ENCODE data around the gene SYT1.

Gene SYT1

DNA sequence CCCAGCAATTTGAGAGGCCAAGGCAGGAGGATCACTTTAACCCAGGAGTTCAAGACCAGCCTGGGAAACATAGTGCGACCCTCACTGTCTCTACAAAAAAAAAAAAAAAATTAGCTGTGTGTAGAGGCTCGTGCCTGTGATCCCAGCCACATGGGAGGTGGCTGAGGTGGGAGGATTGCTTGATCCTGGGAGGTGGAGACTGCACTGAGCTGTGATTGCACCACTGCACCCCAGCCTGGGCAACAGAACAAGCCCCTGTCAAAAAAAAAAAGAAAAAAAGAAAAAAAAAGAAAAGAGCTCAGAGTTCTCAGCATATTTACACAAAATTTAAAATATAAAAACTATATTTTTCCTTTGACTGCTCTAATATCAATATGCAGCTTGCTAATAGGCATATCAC is 260.8 kb downstream of the SYT1 start:
- Histone ChIP-seq H3K36me3 (ENCODE audit: control insufficient read depth, insufficient read depth, low read length) (no peaks in the 10 kb centered on the region), H3K27me3 (ENCODE audit: control insufficient read depth, insufficient read depth, low read length) (no peaks in the 10 kb centered on the region), H3K4me3 (ENCODE audit: low read length) (no peak overlapping the region), H3K9me3 (ENCODE audit: control insufficient read depth, insufficient read depth, low read length) (no peaks in the 10 kb centered on the region), H3K4me1 (ENCODE audit: control insufficient read depth, insufficient read depth, low read length) (no peaks in the 10 kb centered on the region), H3K27ac (ENCODE audit: low read length) (no peak overlapping the region)
- DNase-seq (ENCODE audit: low read depth, low spot score), result no peak
- no CpG with 5 or more reads among the region's 2 CpGs for WGBS (ENCODE audit: insufficient coverage, insufficient read length)

DNA sequence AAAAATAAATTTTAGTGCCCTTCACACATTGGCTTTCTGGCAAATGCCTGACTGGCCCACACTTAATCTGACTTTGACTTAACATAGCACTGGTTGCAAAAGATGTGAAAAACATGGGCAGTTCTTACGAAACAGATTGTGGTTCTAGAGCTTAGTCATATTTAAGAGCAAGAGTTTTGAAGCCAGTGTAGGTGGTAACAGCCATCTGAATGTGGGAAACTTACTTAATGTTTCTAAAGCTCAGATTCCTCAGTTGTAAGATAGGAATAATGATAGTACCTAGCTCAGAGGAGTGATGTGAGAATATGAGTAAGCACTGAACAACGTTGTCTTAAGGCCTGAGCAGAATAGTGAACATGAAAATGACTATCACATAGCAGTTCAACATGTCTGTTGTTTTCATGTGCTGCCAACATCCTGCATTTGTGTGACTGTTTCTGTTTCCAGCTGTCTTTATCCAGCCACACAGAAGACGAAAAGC is 262.7 kb downstream of the SYT1 start:
- Histone ChIP-seq H3K4me1 (ENCODE audit: control insufficient read depth, insufficient read depth, low read length) (no peaks in the 10 kb centered on the region), H3K27ac (ENCODE audit: low read length) (no peak overlapping the region)

DNA sequence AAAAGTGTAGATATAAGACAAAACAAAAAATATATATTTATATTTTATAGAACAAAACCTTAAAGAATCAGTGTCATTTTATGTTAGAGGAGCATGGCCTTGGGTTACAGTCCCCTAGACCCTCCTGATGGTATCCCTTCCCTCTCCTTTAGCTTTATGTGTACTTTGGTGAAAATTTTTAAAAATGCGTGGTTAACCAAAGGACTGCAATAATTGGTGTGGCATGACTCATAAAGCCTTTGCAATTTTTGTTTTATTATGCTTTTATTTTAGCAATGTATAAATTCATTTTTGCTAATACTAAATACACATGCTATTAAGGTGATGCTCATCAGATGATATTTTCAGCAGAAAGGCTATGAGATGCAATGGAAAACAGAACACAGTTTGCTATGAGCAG is 264.4 kb downstream of the SYT1 start:
- no peak for DNase-seq (ENCODE audit: low read depth, low spot score)
- no peaks in the 10 kb centered on the region for H3K27me3 ChIP-seq (ENCODE audit: control insufficient read depth, insufficient read depth, low read length)
- no CpG with 5 or more reads among the region's 1 CpG for WGBS (ENCODE audit: insufficient coverage, insufficient read length)

More for the DNA sequence above, 262.7 kb downstream of the SYT1 start:
- WGBS (ENCODE audit: insufficient coverage, insufficient read length), result no CpG with 5 or more reads among the region's 3 CpGs
- no peak for DNase-seq (ENCODE audit: low read depth, low spot score)
- no peaks in the 10 kb centered on the region for H3K36me3 ChIP-seq (ENCODE audit: control insufficient read depth, insufficient read depth, low read length)
- no peaks in the 10 kb centered on the region for H3K9me3 ChIP-seq (ENCODE audit: control insufficient read depth, insufficient read depth, low read length)
- H3K27me3 ChIP-seq (ENCODE audit: control insufficient read depth, insufficient read depth, low read length), result no peaks in the 10 kb centered on the region
- no peak overlapping the region for H3K4me3 ChIP-seq (ENCODE audit: low read length)

DNA sequence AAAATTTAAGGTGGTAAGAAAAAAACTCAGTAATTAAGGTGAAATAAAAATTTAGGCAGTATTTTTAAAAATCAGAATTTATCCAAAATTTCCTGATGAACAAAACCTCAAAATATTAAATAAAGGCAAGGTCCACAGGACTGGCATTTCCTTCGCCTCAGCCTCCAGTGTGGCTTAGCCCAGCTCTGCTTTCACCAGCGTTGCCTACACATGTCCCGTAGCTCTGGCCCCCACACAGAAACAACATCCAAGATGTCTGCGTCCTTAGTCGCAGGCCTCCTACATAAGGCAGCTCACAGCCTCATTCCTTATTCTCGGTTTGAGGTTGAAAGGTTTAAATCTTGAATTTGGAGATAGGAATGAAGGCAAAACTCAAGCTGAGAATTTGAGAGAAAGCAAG is 274.3 kb downstream of the SYT1 start:
- WGBS (ENCODE audit: insufficient coverage, insufficient read length), result no CpG with 5 or more reads among the region's 6 CpGs
- H3K4me3 ChIP-seq (ENCODE audit: low read length), result no peak overlapping the region

More for the DNA sequence above, 264.4 kb downstream of the SYT1 start:
- no peaks in the 10 kb centered on the region for H3K36me3 ChIP-seq (ENCODE audit: control insufficient read depth, insufficient read depth, low read length)
- H3K4me1 ChIP-seq (ENCODE audit: control insufficient read depth, insufficient read depth, low read length), result no peaks in the 10 kb centered on the region
- no peak overlapping the region for H3K27ac ChIP-seq (ENCODE audit: low read length)
- no peak overlapping the region for H3K4me3 ChIP-seq (ENCODE audit: low read length)
- no peaks in the 10 kb centered on the region for H3K9me3 ChIP-seq (ENCODE audit: control insufficient read depth, insufficient read depth, low read length)

DNA sequence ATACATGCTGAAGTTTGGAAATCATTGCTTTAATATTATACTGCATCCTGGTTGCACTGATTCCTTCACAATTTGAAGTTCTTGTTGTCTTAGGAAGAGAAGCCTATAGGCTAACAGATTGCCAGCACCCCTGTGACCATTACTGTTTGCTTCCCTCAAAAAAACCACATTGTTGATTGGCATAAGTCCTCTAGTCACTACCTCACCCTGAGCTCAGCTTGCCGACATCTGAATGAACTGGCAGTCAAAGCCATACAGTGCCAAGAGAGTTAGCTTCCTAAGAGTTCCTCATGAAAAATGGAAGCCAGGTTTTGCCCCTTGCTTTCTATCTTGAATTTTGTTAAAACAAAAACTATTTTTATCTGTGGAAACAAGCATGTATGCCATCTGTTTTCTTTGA is 276.1 kb downstream of the SYT1 start:
- Histone ChIP-seq H3K4me3 (ENCODE audit: low read length) (no peak overlapping the region), H3K36me3 (ENCODE audit: control insufficient read depth, insufficient read depth, low read length) (no peaks in the 10 kb centered on the region), H3K4me1 (ENCODE audit: control insufficient read depth, insufficient read depth, low read length) (no peaks in the 10 kb centered on the region), H3K27me3 (ENCODE audit: control insufficient read depth, insufficient read depth, low read length) (no peaks in the 10 kb centered on the region), H3K9me3 (ENCODE audit: control insufficient read depth, insufficient read depth, low read length) (no peaks in the 10 kb centered on the region), H3K27ac (ENCODE audit: low read length) (no peak overlapping the region)
- WGBS (ENCODE audit: insufficient coverage, insufficient read length), result no CpG with 5 or more reads among the region's 1 CpG
- DNase-seq (ENCODE audit: low read depth, low spot score), result no peak

More for the DNA sequence above, 274.3 kb downstream of the SYT1 start:
- Histone ChIP-seq H3K4me1 (ENCODE audit: control insufficient read depth, insufficient read depth, low read length) (no peaks in the 10 kb centered on the region), H3K27ac (ENCODE audit: low read length) (no peak overlapping the region), H3K36me3 (ENCODE audit: control insufficient read depth, insufficient read depth, low read length) (no peaks in the 10 kb centered on the region), H3K9me3 (ENCODE audit: control insufficient read depth, insufficient read depth, low read length) (no peaks in the 10 kb centered on the region), H3K27me3 (ENCODE audit: control insufficient read depth, insufficient read depth, low read length) (no peaks in the 10 kb centered on the region)
- DNase-seq (ENCODE audit: low read depth, low spot score), result no peak

DNA sequence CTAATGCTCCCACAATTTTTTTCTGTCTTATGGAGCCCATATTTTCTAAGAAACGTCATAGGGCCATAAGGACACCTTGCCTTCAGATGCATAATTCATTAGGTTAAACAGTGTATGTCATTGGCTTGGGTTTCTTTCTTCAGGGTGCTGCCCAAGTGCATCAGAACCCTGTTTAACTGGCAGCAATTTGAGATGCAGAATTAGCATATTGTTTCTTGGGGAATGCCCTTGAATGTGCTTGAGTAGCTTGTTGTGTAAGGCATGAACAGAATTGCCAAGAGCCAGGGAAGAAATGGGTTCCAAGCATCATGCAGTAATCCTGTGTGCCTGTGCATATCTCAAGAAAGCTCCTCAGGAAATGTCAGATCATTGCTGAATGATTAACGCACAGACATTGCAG is 277.2 kb downstream of the SYT1 start:
- WGBS (ENCODE audit: insufficient coverage, insufficient read length), result no CpG with 5 or more reads among the region's 2 CpGs

DNA sequence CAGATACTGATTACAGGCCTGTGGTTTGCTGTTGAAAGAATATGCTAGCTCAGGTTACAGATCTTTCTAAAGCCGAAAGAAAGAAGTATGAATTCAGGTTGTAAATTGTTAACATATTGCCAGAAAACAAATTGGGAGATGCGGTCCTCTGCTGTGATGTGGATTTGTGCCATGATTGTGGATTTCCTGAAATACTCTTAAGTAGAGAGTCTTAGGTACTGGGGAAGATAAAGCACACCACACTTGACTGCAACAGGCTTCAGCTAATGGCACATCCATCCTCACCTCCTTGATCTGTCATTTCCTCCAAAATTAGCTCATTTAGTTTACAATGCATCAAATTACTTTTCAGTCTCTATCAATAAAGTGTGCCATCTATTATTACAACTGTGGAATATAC is 279.2 kb downstream of the SYT1 start:
- Histone ChIP-seq H3K9me3 (ENCODE audit: control insufficient read depth, insufficient read depth, low read length) (no peaks in the 10 kb centered on the region), H3K4me3 (ENCODE audit: low read length) (no peak overlapping the region), H3K27ac (ENCODE audit: low read length) (no peak overlapping the region), H3K4me1 (ENCODE audit: control insufficient read depth, insufficient read depth, low read length) (no peaks in the 10 kb centered on the region), H3K27me3 (ENCODE audit: control insufficient read depth, insufficient read depth, low read length) (no peaks in the 10 kb centered on the region), H3K36me3 (ENCODE audit: control insufficient read depth, insufficient read depth, low read length) (no peaks in the 10 kb centered on the region)
- WGBS (ENCODE audit: insufficient coverage, insufficient read length), result no CpG with 5 or more reads among the region's 2 CpGs
- no peak for DNase-seq (ENCODE audit: low read depth, low spot score)

More for the DNA sequence above, 277.2 kb downstream of the SYT1 start:
- no peaks in the 10 kb centered on the region for H3K36me3 ChIP-seq (ENCODE audit: control insufficient read depth, insufficient read depth, low read length)
- no peaks in the 10 kb centered on the region for H3K9me3 ChIP-seq (ENCODE audit: control insufficient read depth, insufficient read depth, low read length)
- H3K27ac ChIP-seq (ENCODE audit: low read length), result no peak overlapping the region
- DNase-seq (ENCODE audit: low read depth, low spot score), result no peak
- H3K4me3 ChIP-seq (ENCODE audit: low read length), result no peak overlapping the region
- no peaks in the 10 kb centered on the region for H3K4me1 ChIP-seq (ENCODE audit: control insufficient read depth, insufficient read depth, low read length)
- H3K27me3 ChIP-seq (ENCODE audit: control insufficient read depth, insufficient read depth, low read length), result no peaks in the 10 kb centered on the region

DNA sequence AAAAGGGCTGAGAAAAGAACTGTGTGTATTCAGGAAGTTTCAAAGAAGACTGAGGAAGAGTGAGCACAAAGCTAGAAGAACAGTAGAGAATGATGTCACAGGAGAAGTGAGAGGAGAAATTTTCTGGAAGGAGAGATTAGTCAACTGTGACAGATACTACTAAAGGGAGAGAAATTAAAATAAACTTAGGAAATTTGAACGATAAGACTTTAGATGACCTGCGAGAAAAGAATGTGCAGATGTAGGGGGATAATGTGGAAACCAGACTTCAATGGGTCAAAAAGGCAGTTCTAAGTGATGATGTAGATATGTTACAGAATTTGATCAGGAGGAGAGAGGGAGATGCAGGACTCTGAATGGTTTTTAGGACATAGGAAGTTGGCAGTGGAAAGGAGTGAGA is 287.4 kb downstream of the SYT1 start:
- WGBS (ENCODE audit: insufficient coverage, insufficient read length), result no CpG with 5 or more reads among the region's 2 CpGs
- Histone ChIP-seq H3K9me3 (ENCODE audit: control insufficient read depth, insufficient read depth, low read length) (no peaks in the 10 kb centered on the region), H3K36me3 (ENCODE audit: control insufficient read depth, insufficient read depth, low read length) (no peaks in the 10 kb centered on the region), H3K27me3 (ENCODE audit: control insufficient read depth, insufficient read depth, low read length) (no peaks in the 10 kb centered on the region), H3K27ac (ENCODE audit: low read length) (no peak overlapping the region), H3K4me1 (ENCODE audit: control insufficient read depth, insufficient read depth, low read length) (no peaks in the 10 kb centered on the region), H3K4me3 (ENCODE audit: low read length) (no peak overlapping the region)
- no peak for DNase-seq (ENCODE audit: low read depth, low spot score)

DNA sequence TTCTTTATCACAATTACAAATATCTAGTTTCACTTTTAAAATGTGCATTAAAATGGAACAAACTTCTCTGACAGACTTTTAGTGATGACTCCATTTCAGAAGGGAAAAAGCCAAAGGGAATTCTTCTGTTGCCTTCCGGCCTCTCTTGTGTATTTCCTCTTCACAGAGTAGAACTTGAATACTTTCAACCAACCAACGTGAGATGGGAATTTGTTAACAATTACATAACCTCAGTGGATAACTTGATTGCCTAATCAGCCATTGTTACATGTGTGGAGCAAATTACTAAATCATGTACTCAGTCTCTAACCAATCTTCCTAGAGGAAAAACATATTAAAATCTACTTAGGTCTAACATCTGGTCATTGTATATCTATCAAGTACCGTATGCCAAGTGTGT is 291.1 kb downstream of the SYT1 start:
- Histone ChIP-seq H3K27ac (ENCODE audit: low read length) (no peak overlapping the region), H3K4me3 (ENCODE audit: low read length) (no peak overlapping the region), H3K4me1 (ENCODE audit: control insufficient read depth, insufficient read depth, low read length) (no peaks in the 10 kb centered on the region), H3K27me3 (ENCODE audit: control insufficient read depth, insufficient read depth, low read length) (no peaks in the 10 kb centered on the region), H3K9me3 (ENCODE audit: control insufficient read depth, insufficient read depth, low read length) (no peaks in the 10 kb centered on the region), H3K36me3 (ENCODE audit: control insufficient read depth, insufficient read depth, low read length) (no peaks in the 10 kb centered on the region)
- DNase-seq (ENCODE audit: low read depth, low spot score), result no peak
- WGBS (ENCODE audit: insufficient coverage, insufficient read length), result no CpG with 5 or more reads among the region's 3 CpGs

DNA sequence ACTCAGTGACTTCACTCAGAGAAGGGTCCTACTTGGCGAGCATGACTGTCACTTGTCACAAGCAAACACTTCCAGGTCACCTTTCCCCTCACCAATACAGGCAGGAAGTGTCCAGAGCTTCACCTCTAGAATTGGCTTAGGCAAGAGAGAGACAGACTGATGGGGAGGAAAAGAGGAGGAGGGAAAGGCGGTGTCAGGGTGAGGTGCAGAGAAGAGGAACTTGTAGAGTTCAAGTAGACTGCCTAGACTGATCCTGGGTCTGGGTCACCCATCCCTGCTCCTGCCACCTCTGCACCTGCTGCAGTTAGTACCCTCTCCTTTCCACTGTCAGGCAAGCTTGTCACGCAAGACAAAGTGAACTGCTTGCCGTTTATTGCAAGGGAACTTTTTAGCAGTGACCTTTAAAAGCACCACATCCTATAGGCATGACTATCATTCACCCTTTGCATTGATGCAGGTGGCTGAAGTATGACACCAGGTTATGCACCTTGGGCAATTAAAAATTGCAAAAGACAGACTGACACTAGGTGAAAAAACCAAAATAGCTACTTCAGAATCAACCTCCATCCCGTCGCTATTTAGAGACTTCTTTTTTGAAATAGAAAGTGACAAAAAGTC is 292.4 kb downstream of the SYT1 start:
- Histone ChIP-seq H3K36me3 (ENCODE audit: control insufficient read depth, insufficient read depth, low read length) (no peaks in the 10 kb centered on the region), H3K4me1 (ENCODE audit: control insufficient read depth, insufficient read depth, low read length) (no peaks in the 10 kb centered on the region)
- no CpG with 5 or more reads among the region's 6 CpGs for WGBS (ENCODE audit: insufficient coverage, insufficient read length)

DNA sequence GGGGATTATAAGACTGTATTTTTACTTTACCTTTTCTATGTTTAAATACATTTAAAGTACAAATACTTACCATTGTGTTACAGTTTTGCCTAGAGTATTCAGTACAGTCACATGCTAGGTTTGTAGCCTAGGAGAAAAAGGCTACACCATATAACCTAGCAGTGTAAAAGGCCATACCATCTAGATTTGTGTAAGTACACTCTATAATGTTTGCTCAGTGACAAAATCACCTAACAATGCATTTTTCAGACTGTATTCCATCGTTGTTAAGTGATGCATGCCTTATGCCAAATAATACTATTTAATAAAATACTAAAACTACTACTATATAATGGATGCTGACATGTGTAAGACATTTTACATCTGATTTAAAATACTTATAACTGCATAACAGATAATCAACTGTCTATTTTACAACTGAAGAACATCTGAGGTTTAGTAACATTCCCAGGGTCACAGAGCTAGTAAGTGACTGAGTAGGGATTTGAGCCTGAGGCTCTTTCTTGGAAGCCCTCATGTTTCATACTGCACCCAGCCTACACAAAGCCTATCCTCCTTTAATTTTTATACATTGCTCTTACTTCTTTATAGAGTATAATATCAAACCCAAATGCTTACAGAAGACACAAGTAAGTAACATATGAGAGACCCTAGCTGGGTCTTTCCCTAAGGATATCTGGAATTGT is 296.8 kb downstream of the SYT1 start:
- Histone ChIP-seq H3K27me3 (ENCODE audit: control insufficient read depth, insufficient read depth, low read length) (no peaks in the 10 kb centered on the region), H3K4me3 (ENCODE audit: low read length) (no peak overlapping the region), H3K36me3 (ENCODE audit: control insufficient read depth, insufficient read depth, low read length) (no peaks in the 10 kb centered on the region), H3K27ac (ENCODE audit: low read length) (no peak overlapping the region), H3K4me1 (ENCODE audit: control insufficient read depth, insufficient read depth, low read length) (no peaks in the 10 kb centered on the region), H3K9me3 (ENCODE audit: control insufficient read depth, insufficient read depth, low read length) (no peaks in the 10 kb centered on the region)
- WGBS (ENCODE audit: insufficient coverage, insufficient read length), result no CpG with 5 or more reads among the region's 1 CpG
- no peak for DNase-seq (ENCODE audit: low read depth, low spot score)

More for the DNA sequence above, 292.4 kb downstream of the SYT1 start:
- no peak for DNase-seq (ENCODE audit: low read depth, low spot score)
- no peaks in the 10 kb centered on the region for H3K9me3 ChIP-seq (ENCODE audit: control insufficient read depth, insufficient read depth, low read length)
- H3K4me3 ChIP-seq (ENCODE audit: low read length), result no peak overlapping the region
- H3K27ac ChIP-seq (ENCODE audit: low read length), result no peak overlapping the region
- no peaks in the 10 kb centered on the region for H3K27me3 ChIP-seq (ENCODE audit: control insufficient read depth, insufficient read depth, low read length)

All from iPS DF 6.9 (cell line).